ENCODE results near the gene THOC1. TPM values are rescaled to one million over a fixed set of nuclear protein-coding genes. Genes with fewer than 3 reads are reported as not detected.

THOC1 gene
- total RNA-seq, 1 donor from 2014 or later: 241 TPM

GRCh38 chr18:210733-211132 lies 57.1 kb downstream of the THOC1 start:
- Mint-ChIP-seq H3K4me3 (no peak overlapping the region), H3K27me3 (ENCODE audit: insufficient read depth, low read depth) (no peaks in the 10 kb centered on the region), H3K9me3 (no peaks in the 10 kb centered on the region), H3K36me3 (peaks cover 44% of the 10 kb centered on the region), H3K27ac (no peak overlapping the region), H3K4me1 (no peaks in the 10 kb centered on the region)
- H3K27ac ChIP-seq: no peak overlapping the region
- H3K4me1 ChIP-seq: no peaks in the 10 kb centered on the region
- H3K4me2 ChIP-seq: no peak overlapping the region
- H3F3A ChIP-seq (ENCODE audit: low read depth): no peaks in the 10 kb centered on the region
- TF ChIP-seq CTCF (IDR thresholded peaks at IDR 0.05) (no peak), EZH2phosphoT487 (IDR thresholded peaks at IDR 0.05) (no peak), EZH2 (IDR thresholded peaks at IDR 0.05) (no peak)
- H2AFZ ChIP-seq (replicated peaks): no peak overlapping the region
- no peaks in the 10 kb centered on the region for H3K27me3 ChIP-seq
- no peak overlapping the region for H3K4me3 ChIP-seq
- no peaks in the 10 kb centered on the region for H3K9me3 ChIP-seq (ENCODE audit: low read depth)
- H4K20me1 ChIP-seq (ENCODE audit: low read depth): peaks cover 4% of the 10 kb centered on the region
- H3K79me2 ChIP-seq (ENCODE audit: low read depth): peaks cover 11% of the 10 kb centered on the region
- H3K9ac ChIP-seq: no peak overlapping the region
- H3K36me3 ChIP-seq: peaks cover 22% of the 10 kb centered on the region
- DNase-seq (ENCODE audit: low spot score): no peak

GRCh38 chr18:210075-210474 lies 57.8 kb downstream of the THOC1 start:
- no peak overlapping the region for H3K4me2 ChIP-seq
- H3K27me3 Mint-ChIP-seq (ENCODE audit: insufficient read depth, low read depth): no peaks in the 10 kb centered on the region
- H3K27me3 ChIP-seq: no peaks in the 10 kb centered on the region
- no peak overlapping the region for H3K27ac Mint-ChIP-seq
- TF ChIP-seq EZH2phosphoT487 (IDR thresholded peaks at IDR 0.05) (no peak), CTCF (IDR thresholded peaks at IDR 0.05) (no peak), EZH2 (IDR thresholded peaks at IDR 0.05) (no peak)
- no peak overlapping the region for H3K9ac ChIP-seq
- no peaks in the 10 kb centered on the region for H3K9me3 ChIP-seq (ENCODE audit: low read depth)
- H3K4me3 ChIP-seq: no peak overlapping the region
- peaks cover 4% of the 10 kb centered on the region for H4K20me1 ChIP-seq (ENCODE audit: low read depth)
- no peaks in the 10 kb centered on the region for H3F3A ChIP-seq (ENCODE audit: low read depth)
- H3K4me3 Mint-ChIP-seq: no peak overlapping the region
- H3K4me1 Mint-ChIP-seq: no peaks in the 10 kb centered on the region
- peaks cover 11% of the 10 kb centered on the region for H3K79me2 ChIP-seq (ENCODE audit: low read depth)
- no peaks in the 10 kb centered on the region for H3K9me3 Mint-ChIP-seq
- H3K36me3 Mint-ChIP-seq: peaks cover 50% of the 10 kb centered on the region
- no peak overlapping the region for H2AFZ ChIP-seq (replicated peaks)
- H3K27ac ChIP-seq: no peak overlapping the region
- no peak for DNase-seq (ENCODE audit: low spot score)
- H3K36me3 ChIP-seq: peaks cover 21% of the 10 kb centered on the region
- no peaks in the 10 kb centered on the region for H3K4me1 ChIP-seq

- Mint-ChIP-seq H3K36me3 (peaks cover 33% of the 10 kb centered on the region), H3K27ac (no peak overlapping the region)
- H3K79me2 ChIP-seq (ENCODE audit: low read depth): peaks cover 4% of the 10 kb centered on the region
These were observed 68.1 kb downstream of the THOC1 start for GRCh38 chr18:199768-200167.

More at GRCh38 chr18:199768-200167, 68.1 kb downstream of the THOC1 start:
- H3K27me3 ChIP-seq: no peaks in the 10 kb centered on the region
- peaks cover 4% of the 10 kb centered on the region for H3F3A ChIP-seq (ENCODE audit: low read depth)
- no peak overlapping the region for H3K4me3 ChIP-seq
- H3K4me2 ChIP-seq: no peak overlapping the region
- H3K4me1 ChIP-seq: no peaks in the 10 kb centered on the region
- peaks cover 39% of the 10 kb centered on the region for H3K36me3 ChIP-seq
- H2AFZ ChIP-seq (replicated peaks): no peak overlapping the region
- no peaks in the 10 kb centered on the region for H3K9me3 Mint-ChIP-seq
- no peaks in the 10 kb centered on the region for H4K20me1 ChIP-seq (ENCODE audit: low read depth)
- H3K27ac ChIP-seq: no peak overlapping the region
- no peaks in the 10 kb centered on the region for H3K9me3 ChIP-seq (ENCODE audit: low read depth)
- no peaks in the 10 kb centered on the region for H3K4me1 Mint-ChIP-seq
- H3K9ac ChIP-seq: no peak overlapping the region
- no peak overlapping the region for H3K4me3 Mint-ChIP-seq
- TF ChIP-seq EZH2phosphoT487 (IDR thresholded peaks at IDR 0.05) (no peak), CTCF (IDR thresholded peaks at IDR 0.05) (no peak), EZH2 (IDR thresholded peaks at IDR 0.05) (no peak)
- no peaks in the 10 kb centered on the region for H3K27me3 Mint-ChIP-seq (ENCODE audit: insufficient read depth, low read depth)
- DNase-seq (ENCODE audit: low spot score): no peak
